PC-9 (cell line): ENCODE data around the gene PHLPP1. TPM values are rescaled to one million over a fixed set of nuclear protein-coding genes. Genes with fewer than 3 reads are reported as not detected.

Source experiments
- BruUV-seq: library from RNA; stranded (reverse); fragments of 400-500 nt; replicated peaks from 2 replicates; lab custom pipeline; 2021; lab: Mats Ljungman, UMichigan
- CTCF ChIA-PET: fragments of 300-600 bp; sonication (Branson Sonifier 250); formaldehyde crosslinking; loops from one replicate; lab custom pipeline; 2022; ENCODE audit warnings: antibody characterized with exemption; lab: Charles Lee
- POLR2A ChIA-PET: fragments of 300-600 bp; sonication (Branson Sonifier 250); formaldehyde crosslinking; loops from one replicate; lab custom pipeline; 2022; ENCODE audit warnings: antibody characterized with exemption; ENCODE audit not compliant: unreplicated experiment; lab: Charles Lee
- DNase-seq, 2 experiments: peaks; one replicate each; pipeline versions ENCODE4 v3.0.0 to v3.0.0-alpha.2; 2015 to 2022; ENCODE audit warnings: mixed read lengths in 1 of 2
- H2AFZ ChIP-seq: fragments of 200-600 bp; sonication (generic); 2 replicates; pipeline ENCODE4 v1.8.1; 2017; ENCODE audit warnings: antibody characterized with exemption
- H3F3A ChIP-seq: fragments of 200-600 bp; sonication (generic); 2 replicates; pipeline ENCODE4 v1.8.1; 2017; ENCODE audit warnings: antibody characterized with exemption, mild to moderate bottlenecking, low read depth; ENCODE audit not compliant: insufficient read depth
- H3K27ac ChIP-seq: fragments of 200-600 bp; sonication (generic); 2 replicates; pipeline ENCODE4 v1.6.1; 2016; ENCODE audit warnings: mixed run types
- H3K27me3 ChIP-seq: fragments of 200-600 bp; sonication (generic); 2 replicates; pipeline ENCODE4 v1.6.1; 2016; ENCODE audit warnings: low read depth, mixed run types; ENCODE audit not compliant: insufficient read depth
- H3K36me3 ChIP-seq: fragments of 200-600 bp; sonication (generic); 2 replicates; pipeline ENCODE4 v1.6.1; 2016; ENCODE audit warnings: low read depth, mixed run types
- H3K4me1 ChIP-seq: fragments of 200-600 bp; sonication (generic); replicated peaks from 2 replicates; pipeline ENCODE4 v1.6.1; 2016; ENCODE audit warnings: mixed run types; ENCODE audit not compliant: insufficient read depth
- H3K4me2 ChIP-seq: fragments of 200-600 bp; sonication (generic); 2 replicates; pipeline ENCODE4 v1.6.1; 2017; ENCODE audit warnings: mixed run types
- H3K4me3 ChIP-seq: fragments of 200-600 bp; sonication (generic); 2 replicates; pipeline ENCODE4 v1.6.1; 2016; ENCODE audit warnings: mixed run types
- H3K79me2 ChIP-seq: fragments of 200-600 bp; sonication (generic); 2 replicates; pipeline ENCODE4 v1.6.1; 2017; ENCODE audit warnings: low read depth, mixed run types
- H3K9me2 ChIP-seq: fragments of 200-600 bp; sonication (generic); 2 replicates; pipeline ENCODE4 v1.8.1; 2017; ENCODE audit warnings: mild to moderate bottlenecking; ENCODE audit not compliant: insufficient read depth
- H3K9me3 ChIP-seq: fragments of 200-600 bp; sonication (generic); 2 replicates; pipeline ENCODE4 v1.8.1; 2016; ENCODE audit warnings: low read depth; ENCODE audit not compliant: insufficient read depth
- H4K20me1 ChIP-seq: fragments of 200-600 bp; sonication (generic); 2 replicates; pipeline ENCODE4 v1.8.1; 2017; ENCODE audit not compliant: insufficient read depth
- CTCF ChIP-seq: fragments of 200-600 bp; sonication (generic); conservative IDR thresholded peaks from 2 replicates; pipeline ENCODE4 v1.6.1; 2017; ENCODE audit warnings: mixed run types, antibody characterized with exemption, mild to moderate bottlenecking, moderate library complexity
- EZH2 ChIP-seq: fragments of 200-600 bp; sonication (generic); IDR thresholded peaks from 2 replicates; pipeline ENCODE4 v1.8.0; 2017; ENCODE audit warnings: antibody characterized with exemption, low read depth
- intact Hi-C: fragments of 100-400 bp; cut with micrococcal nuclease; formaldehyde crosslinking; loops from one replicate; pipeline ENCODE4 v1.10.0; 2022; ENCODE audit not compliant: unreplicated experiment
- total RNA-seq: library from RNA; stranded (reverse); gene quantifications from 2 replicates; pipeline ENCODE4 v1.2.3, GENCODE V29; 2021

The PHLPP1 gene
- total RNA-seq, 1 experiment from 2014 or later = 21.1 TPM

GRCh38 chr18:62883937-62884735 is 168.8 kb downstream of the PHLPP1 start:
- intact Hi-C loops = no loop called here
- ChIA-PET POLR2A (no interaction called here), CTCF (no interaction called here)

GRCh38 chr18:62885804-62886203 is 170.5 kb downstream of the PHLPP1 start:
- H2AFZ ChIP-seq = no peak overlapping the region
- peak overlapping the region; percentile 19; the same call in 1 of the 2 replicates for H3K4me2 ChIP-seq
- peak overlapping the region; percentile 21; the same call in 1 of the 2 replicates for H3K27ac ChIP-seq
- no peaks in the 10 kb centered on the region for H4K20me1 ChIP-seq
- H3K4me1 ChIP-seq = peaks cover 44% of the 10 kb centered on the region
- CTCF ChIA-PET = no interaction called here
- H3K36me3 ChIP-seq = no peaks in the 10 kb centered on the region
- TF ChIP-seq EZH2 = no peak
- no peak for TF ChIP-seq CTCF
- no peaks in the 10 kb centered on the region for H3K9me3 ChIP-seq
- H3K9me2 ChIP-seq = no peaks in the 10 kb centered on the region
- DNase-seq = no peak
- no peaks in the 10 kb centered on the region for H3K27me3 ChIP-seq
- H3K79me2 ChIP-seq = peaks cover 8% of the 10 kb centered on the region
- peaks cover 20% of the 10 kb centered on the region for H3F3A ChIP-seq
- no TSS peak for BruUV-seq
- intact Hi-C loops = no loop called here
- no peak overlapping the region for H3K4me3 ChIP-seq
- POLR2A ChIA-PET = no interaction called here

More at GRCh38 chr18:62883937-62884735, 168.8 kb downstream of the PHLPP1 start:
- H3F3A ChIP-seq = peaks cover 28% of the 10 kb centered on the region
- no peak overlapping the region for H3K27ac ChIP-seq
- peaks cover 24% of the 10 kb centered on the region for H3K79me2 ChIP-seq
- BruUV-seq = no TSS peak
- TF ChIP-seq CTCF (no peak), EZH2 (no peak)
- H3K4me3 ChIP-seq = no peak overlapping the region
- no peak overlapping the region for H3K4me2 ChIP-seq
- no peak overlapping the region for H2AFZ ChIP-seq
- H4K20me1 ChIP-seq = no peaks in the 10 kb centered on the region
- no peak for DNase-seq
- peaks cover 8% of the 10 kb centered on the region; the same call in 1 of the 2 replicates for H3K36me3 ChIP-seq
- no peaks in the 10 kb centered on the region for H3K9me3 ChIP-seq
- no peaks in the 10 kb centered on the region for H3K27me3 ChIP-seq
- no peaks in the 10 kb centered on the region for H3K9me2 ChIP-seq
- peaks cover 55% of the 10 kb centered on the region for H3K4me1 ChIP-seq

- Histone ChIP-seq H2AFZ (no peak overlapping the region), H3K9me3 (no peaks in the 10 kb centered on the region), H3K4me1 (no peaks in the 10 kb centered on the region), H4K20me1 (no peaks in the 10 kb centered on the region), H3K27me3 (no peaks in the 10 kb centered on the region), H3K79me2 (no peaks in the 10 kb centered on the region), H3K4me2 (no peak overlapping the region), H3K36me3 (no peaks in the 10 kb centered on the region), H3K4me3 (no peak overlapping the region), H3K9me2 (no peaks in the 10 kb centered on the region), H3K27ac (no peak overlapping the region), H3F3A (no peaks in the 10 kb centered on the region)
- TF ChIP-seq CTCF (no peak), EZH2 (no peak)
- no TSS peak for BruUV-seq
- CTCF ChIA-PET = no interaction called here
- no peak for DNase-seq
- intact Hi-C loops = no loop called here
- POLR2A ChIA-PET = no interaction called here
These were observed 179.5 kb downstream of the PHLPP1 start for GRCh38 chr18:62894681-62895390.
